ENCODE data around the gene PTBP1.

PTBP1 gene

DNA sequence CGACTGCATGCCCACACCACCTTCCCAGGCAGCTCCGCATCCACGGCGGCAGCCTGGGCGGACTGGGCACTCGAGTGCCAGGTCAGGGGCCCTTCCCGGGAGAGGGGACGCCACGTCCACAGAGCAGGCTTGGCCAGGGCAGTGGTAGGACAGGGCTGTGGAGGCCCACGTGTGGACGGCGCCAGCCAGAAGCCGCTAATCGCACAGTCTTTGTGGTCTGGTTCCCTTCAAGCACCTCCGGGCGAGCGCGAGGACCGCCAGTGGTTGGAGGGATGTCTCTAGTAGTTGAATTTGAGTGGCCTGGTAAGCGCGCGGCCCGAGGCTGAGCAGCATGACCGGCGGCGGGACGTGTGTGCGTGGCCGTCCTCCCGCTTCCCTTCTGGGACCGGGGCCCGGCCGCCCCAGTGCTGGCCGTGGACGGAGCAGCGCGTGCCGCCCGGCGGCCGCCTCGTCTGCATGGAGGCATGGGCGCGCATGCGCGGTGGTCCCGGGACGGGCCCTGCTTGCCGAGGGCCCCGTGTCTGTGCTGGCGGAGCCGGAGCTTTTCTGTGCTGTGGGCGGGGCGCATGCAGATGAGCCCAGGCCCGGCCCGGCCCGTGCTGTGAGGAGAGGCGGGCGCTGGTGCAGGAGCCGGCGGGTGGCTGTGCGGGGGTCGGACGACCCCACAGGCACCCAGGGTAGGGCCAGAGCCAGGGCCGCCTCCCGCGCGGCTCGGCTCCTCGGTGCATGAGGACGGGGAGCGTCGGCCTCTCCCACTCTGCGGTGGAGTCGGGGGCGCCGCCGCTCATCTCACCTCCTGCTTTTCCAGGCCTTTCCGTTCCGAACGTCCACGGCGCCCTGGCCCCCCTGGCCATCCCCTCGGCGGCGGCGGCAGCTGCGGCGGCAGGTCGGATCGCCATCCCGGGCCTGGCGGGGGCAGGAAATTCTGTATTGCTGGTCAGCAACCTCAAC, 8.6 kb downstream of the PTBP1 start:
- Histone ChIP-seq H3K9me3 (ENCODE audit: insufficient read depth, low read length) (no peaks in the 10 kb centered on the region), H4K20me1 (ENCODE audit: low read depth, low read length) (peaks cover 30% of the 10 kb centered on the region), H2AFZ (ENCODE audit: low read depth, low read length, severe bottlenecking) (no peak overlapping the region), H3K27me3 (ENCODE audit: low read length) (no peaks in the 10 kb centered on the region), H3K36me3 (ENCODE audit: low read length) (peaks cover 15% of the 10 kb centered on the region; the same call in 1 of the 2 replicates), H3K9ac (ENCODE audit: low read length) (no peak overlapping the region), H3F3A (ENCODE audit: insufficient read depth) (peaks cover 10% of the 10 kb centered on the region; the same call in 1 of the 2 replicates), H3K9me2 (replicated peaks; ENCODE audit: insufficient read depth, low read length) (no peaks in the 10 kb centered on the region), H3K79me2 (ENCODE audit: insufficient read depth, low read length) (peaks cover 60% of the 10 kb centered on the region), H3K4me2 (ENCODE audit: low read depth, low read length, poor library complexity, severe bottlenecking) (no peak overlapping the region), H3K27ac (ENCODE audit: low read depth, low read length) (no peak overlapping the region), H3K4me3 (ENCODE audit: insufficient read depth, low read length, poor library complexity, severe bottlenecking) (no peak overlapping the region)
- TF ChIP-seq, protein P1, sequence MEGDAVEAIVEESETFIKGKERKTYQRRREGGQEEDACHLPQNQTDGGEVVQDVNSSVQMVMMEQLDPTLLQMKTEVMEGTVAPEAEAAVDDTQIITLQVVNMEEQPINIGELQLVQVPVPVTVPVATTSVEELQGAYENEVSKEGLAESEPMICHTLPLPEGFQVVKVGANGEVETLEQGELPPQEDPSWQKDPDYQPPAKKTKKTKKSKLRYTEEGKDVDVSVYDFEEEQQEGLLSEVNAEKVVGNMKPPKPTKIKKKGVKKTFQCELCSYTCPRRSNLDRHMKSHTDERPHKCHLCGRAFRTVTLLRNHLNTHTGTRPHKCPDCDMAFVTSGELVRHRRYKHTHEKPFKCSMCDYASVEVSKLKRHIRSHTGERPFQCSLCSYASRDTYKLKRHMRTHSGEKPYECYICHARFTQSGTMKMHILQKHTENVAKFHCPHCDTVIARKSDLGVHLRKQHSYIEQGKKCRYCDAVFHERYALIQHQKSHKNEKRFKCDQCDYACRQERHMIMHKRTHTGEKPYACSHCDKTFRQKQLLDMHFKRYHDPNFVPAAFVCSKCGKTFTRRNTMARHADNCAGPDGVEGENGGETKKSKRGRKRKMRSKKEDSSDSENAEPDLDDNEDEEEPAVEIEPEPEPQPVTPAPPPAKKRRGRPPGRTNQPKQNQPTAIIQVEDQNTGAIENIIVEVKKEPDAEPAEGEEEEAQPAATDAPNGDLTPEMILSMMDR (IDR thresholded peaks at IDR 0.05; ENCODE audit: insufficient read depth, low read length, poor library complexity, severe bottlenecking): no peak
- TF ChIP-seq EZH2phosphoT487 (conservative IDR thresholded peaks at IDR 0.05; ENCODE audit: low read length): no peak

DNA sequence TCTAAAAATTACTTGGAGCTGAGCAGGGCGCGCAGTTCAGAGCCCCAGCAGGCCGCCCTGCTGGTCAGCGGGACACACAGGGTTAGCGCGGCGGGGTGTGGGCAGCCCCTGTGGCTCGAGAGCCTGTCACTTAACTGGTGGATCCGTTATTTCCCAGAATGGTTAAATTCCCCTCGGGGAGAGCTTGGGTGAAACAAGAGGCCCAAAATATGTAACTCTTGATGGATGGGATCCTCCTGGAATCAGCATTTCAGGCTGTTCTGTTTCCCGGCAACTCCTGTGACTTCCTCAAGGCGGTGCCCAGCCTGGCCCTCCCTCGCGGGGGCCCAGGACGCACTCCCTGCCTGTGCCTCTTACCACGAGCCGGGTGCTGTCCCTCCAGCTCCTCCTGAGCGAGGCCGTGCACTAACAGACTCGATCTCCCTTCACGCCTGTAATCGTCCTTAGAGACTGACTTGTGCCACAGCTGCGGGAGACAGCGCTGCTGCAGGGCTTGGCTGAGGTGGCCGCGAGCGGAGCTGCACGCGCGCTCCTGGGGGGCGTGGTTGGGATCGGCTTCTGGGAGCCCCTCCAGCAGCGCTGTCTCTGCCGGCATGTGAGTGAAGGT, 9.7 kb downstream of the PTBP1 start:
- Histone ChIP-seq H3K9ac (ENCODE audit: low read length) (no peak overlapping the region), H2AFZ (ENCODE audit: low read depth, low read length, severe bottlenecking) (no peak overlapping the region), H3K9me3 (ENCODE audit: insufficient read depth, low read length) (no peaks in the 10 kb centered on the region), H3K27ac (ENCODE audit: low read depth, low read length) (no peak overlapping the region), H3K27me3 (ENCODE audit: low read length) (no peaks in the 10 kb centered on the region), H3K36me3 (ENCODE audit: low read length) (peaks cover 15% of the 10 kb centered on the region; the same call in 1 of the 2 replicates), H3K4me3 (ENCODE audit: insufficient read depth, low read length, poor library complexity, severe bottlenecking) (no peak overlapping the region), H3K4me2 (ENCODE audit: low read depth, low read length, poor library complexity, severe bottlenecking) (no peak overlapping the region), H3K79me2 (ENCODE audit: insufficient read depth, low read length) (peaks cover 50% of the 10 kb centered on the region), H3F3A (ENCODE audit: insufficient read depth) (peaks cover 20% of the 10 kb centered on the region), H4K20me1 (ENCODE audit: low read depth, low read length) (peaks cover 21% of the 10 kb centered on the region), H3K9me2 (replicated peaks; ENCODE audit: insufficient read depth, low read length) (no peaks in the 10 kb centered on the region)
- TF ChIP-seq, protein P1 (IDR thresholded peaks at IDR 0.05; ENCODE audit: insufficient read depth, low read length, poor library complexity, severe bottlenecking): no peak
- TF ChIP-seq EZH2phosphoT487 (conservative IDR thresholded peaks at IDR 0.05; ENCODE audit: low read length): no peak

DNA sequence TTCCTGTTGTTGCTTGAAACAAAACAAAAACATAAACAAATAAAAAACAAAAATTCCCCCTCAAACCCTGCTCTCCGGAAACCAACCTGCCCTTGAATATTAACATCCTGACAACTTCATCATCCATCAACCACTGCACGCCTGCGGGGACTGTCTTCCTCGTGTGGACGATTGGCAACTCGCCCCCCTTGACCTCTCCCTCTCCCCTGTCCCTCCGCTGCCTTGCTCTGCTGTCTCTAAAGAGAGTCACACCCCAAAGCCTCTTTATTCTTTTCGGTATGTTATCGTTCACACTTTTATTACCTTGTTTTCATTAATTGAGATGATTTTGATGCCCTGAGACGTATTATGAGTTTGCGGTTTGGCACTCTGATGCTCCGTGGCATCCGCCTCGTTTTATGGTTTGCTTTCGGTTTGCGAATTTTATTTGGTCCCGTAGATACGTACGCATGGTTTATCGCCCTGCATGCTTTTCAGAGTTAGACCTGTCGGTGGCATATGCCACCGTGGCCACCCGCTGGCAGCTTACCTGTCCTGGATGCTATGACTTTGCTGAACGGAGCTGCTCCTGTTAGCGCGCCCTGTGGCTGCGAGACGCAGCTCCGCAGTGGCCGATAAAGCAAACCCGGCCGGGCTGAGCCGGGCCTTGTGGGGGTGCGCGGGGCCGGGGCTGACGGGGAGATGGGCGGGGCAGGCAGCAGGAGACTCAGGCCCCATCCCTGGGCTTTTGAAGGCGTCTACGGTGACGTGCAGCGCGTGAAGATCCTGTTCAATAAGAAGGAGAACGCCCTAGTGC, 10.6 kb downstream of the PTBP1 start:
- H3K9me3 ChIP-seq (ENCODE audit: insufficient read depth, low read length): no peaks in the 10 kb centered on the region
- peaks cover 20% of the 10 kb centered on the region for H3F3A ChIP-seq (ENCODE audit: insufficient read depth)
- H3K27ac ChIP-seq (ENCODE audit: low read depth, low read length): no peak overlapping the region
- peaks cover 40% of the 10 kb centered on the region for H3K79me2 ChIP-seq (ENCODE audit: insufficient read depth, low read length)
- TF ChIP-seq, protein P1 (IDR thresholded peaks at IDR 0.05; ENCODE audit: insufficient read depth, low read length, poor library complexity, severe bottlenecking): no peak
- TF ChIP-seq EZH2phosphoT487 (conservative IDR thresholded peaks at IDR 0.05; ENCODE audit: low read length): no peak
- H4K20me1 ChIP-seq (ENCODE audit: low read depth, low read length): peaks cover 12% of the 10 kb centered on the region
- peaks cover 15% of the 10 kb centered on the region; the same call in 1 of the 2 replicates for H3K36me3 ChIP-seq (ENCODE audit: low read length)
- no peak overlapping the region for H3K4me2 ChIP-seq (ENCODE audit: low read depth, low read length, poor library complexity, severe bottlenecking)
- H3K9ac ChIP-seq (ENCODE audit: low read length): no peak overlapping the region
- H2AFZ ChIP-seq (ENCODE audit: low read depth, low read length, severe bottlenecking): no peak overlapping the region
- no peak overlapping the region for H3K4me3 ChIP-seq (ENCODE audit: insufficient read depth, low read length, poor library complexity, severe bottlenecking)
- H3K27me3 ChIP-seq (ENCODE audit: low read length): no peaks in the 10 kb centered on the region
- no peaks in the 10 kb centered on the region for H3K9me2 ChIP-seq (replicated peaks; ENCODE audit: insufficient read depth, low read length)

Measured in SU-DHL-6 (cell line).